GM19035 (cell line): ENCODE measurements around the gene CSPG5.

Experiments
- ATAC-seq: cut with Tn5 transposase; IDR thresholded peaks from one replicate; pipeline ENCODE4 v1.9.1; 2021; ENCODE audit not compliant: unreplicated experiment

CSPG5 gene, protein sequence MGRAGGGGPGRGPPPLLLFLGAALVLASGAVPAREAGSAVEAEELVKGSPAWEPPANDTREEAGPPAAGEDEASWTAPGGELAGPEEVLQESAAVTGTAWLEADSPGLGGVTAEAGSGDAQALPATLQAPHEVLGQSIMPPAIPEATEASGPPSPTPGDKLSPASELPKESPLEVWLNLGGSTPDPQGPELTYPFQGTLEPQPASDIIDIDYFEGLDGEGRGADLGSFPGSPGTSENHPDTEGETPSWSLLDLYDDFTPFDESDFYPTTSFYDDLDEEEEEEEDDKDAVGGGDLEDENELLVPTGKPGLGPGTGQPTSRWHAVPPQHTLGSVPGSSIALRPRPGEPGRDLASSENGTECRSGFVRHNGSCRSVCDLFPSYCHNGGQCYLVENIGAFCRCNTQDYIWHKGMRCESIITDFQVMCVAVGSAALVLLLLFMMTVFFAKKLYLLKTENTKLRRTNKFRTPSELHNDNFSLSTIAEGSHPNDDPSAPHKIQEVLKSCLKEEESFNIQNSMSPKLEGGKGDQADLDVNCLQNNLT

DNA sequence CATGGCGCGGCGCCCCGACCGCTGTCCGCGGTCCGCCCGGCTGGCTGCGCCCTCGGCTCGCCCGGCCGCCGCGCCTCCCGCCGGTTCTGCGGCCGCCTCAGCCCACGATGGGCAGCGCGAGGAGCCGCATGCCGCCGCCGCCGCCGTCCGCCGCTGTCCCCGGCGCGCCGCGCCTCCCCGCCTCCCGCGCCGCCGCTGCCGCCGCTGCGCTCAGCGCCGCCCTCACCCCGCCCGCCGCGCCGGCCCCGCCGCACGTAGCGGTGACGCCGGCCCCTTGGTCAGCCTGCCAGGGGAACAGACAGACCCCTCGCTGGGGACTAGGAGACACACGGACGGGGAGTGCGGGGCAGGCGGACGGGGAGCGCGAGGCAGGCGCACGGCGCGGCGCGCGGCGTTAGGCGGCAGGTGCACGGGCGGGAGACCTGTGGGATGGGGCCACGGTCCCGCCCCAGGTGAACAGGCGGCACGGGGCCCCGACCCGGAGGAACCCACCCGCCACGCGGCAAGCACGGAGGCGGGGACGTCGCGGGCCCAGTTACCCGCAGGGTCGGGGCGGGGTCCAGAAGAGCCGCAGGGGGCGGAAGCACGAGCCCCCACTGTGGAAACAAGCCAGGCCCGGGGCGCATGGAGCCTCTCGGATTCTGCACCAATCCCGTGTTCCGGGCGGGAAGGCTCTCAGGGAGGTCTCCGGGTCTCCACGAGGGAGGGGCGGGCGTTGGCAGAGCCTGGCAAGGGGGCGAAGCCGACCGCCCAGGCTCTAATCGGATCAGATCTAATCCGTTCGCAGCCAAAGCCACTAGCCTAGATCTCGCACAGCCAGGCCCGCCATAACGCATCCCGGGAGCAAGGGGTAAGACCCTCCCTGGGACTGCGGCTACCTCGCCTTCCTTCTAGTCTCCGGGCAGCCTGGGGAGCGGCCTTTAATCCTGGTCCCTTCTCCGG lies at the start of gene CSPG5:
TSS of gene CSPG5 (minus strand) at position 175 of the 942 bp plus-strand sequence. CDS start at position 3, 172 bp downstream.
- ATAC-seq = no peak

- ATAC-seq = no peak
These were observed 49.8 kb upstream of the CSPG5 start for GRCh38 chr3:47628426-47628825.

- no peak for ATAC-seq
These were observed 44.2 kb upstream of the CSPG5 start for GRCh38 chr3:47622671-47623461.

GRCh38 chr3:47617086-47618010 lies 38.7 kb upstream of the CSPG5 start:
- no peak for ATAC-seq

- ATAC-seq = no peak
These were observed 36.1 kb upstream of the CSPG5 start for GRCh38 chr3:47614788-47615187.

GRCh38 chr3:47613722-47614121 lies 35.1 kb upstream of the CSPG5 start:
- ATAC-seq = no peak

DNA sequence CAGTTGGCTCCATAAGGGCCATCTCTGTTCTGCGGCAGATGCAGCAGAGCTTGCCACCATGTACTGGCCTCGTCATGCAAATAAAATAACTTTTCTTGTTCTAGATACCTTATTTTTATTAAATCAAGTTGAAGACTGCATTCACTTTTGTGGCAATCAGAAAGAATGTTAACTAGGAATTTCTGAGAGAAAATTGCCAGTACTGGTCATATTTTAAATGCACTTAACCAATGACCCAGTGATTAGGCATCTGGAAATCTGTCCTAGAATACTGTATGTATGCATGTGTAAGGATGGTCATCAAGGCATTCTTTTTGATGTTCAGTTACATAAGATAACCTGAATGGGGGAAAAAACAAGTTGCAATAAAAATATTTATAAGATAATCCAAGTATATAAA lies 34.2 kb upstream of the CSPG5 start:
- no peak for ATAC-seq

- ATAC-seq = no peak
These were observed 33.5 kb upstream of the CSPG5 start for GRCh38 chr3:47612178-47612577.

GRCh38 chr3:47611576-47611975 lies 32.9 kb upstream of the CSPG5 start:
- ATAC-seq = no peak

- no peak for ATAC-seq
These were observed 31.9 kb upstream of the CSPG5 start for GRCh38 chr3:47610583-47610982.

- no peak for ATAC-seq
These were observed 28.7 kb upstream of the CSPG5 start for GRCh38 chr3:47607335-47607734.

DNA sequence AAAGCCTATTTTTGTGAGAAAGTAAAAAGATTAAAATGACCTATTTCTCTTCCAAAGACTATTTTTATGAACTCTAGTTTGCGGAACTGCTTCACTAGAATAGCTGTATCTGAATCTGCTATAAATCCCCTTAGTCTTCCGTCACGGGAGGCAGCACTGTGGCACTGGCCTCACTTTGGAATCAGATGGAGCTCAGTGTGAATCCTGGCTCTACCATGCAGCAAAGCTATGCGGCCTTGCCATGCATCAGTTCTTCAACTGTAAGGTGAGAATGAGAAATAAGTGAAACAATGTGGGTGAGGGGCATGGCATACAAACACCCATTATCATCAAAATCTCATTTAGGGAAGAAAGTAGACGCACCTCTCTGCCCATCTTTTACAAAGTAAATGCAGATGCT lies 27.5 kb upstream of the CSPG5 start:
- ATAC-seq = no peak

DNA sequence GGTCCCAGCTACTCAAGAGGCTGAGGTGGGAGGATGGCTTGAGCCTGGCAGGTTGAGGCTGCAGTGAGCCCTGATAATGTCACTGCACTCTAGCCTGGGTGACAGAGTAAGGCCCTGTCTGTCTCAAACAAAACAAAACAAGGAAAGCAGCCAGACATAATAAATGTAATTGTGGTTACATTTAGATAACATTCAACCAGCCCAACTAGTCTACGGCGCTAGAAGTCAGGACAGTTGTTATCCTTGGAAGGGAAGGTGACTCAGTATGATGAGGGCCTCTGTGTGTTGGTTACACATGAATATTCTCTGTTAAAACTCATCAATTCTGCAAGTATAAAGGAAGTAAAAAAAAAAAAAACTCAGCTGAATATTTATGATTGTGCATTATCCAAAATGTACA lies 27.0 kb upstream of the CSPG5 start:
- no peak for ATAC-seq

DNA sequence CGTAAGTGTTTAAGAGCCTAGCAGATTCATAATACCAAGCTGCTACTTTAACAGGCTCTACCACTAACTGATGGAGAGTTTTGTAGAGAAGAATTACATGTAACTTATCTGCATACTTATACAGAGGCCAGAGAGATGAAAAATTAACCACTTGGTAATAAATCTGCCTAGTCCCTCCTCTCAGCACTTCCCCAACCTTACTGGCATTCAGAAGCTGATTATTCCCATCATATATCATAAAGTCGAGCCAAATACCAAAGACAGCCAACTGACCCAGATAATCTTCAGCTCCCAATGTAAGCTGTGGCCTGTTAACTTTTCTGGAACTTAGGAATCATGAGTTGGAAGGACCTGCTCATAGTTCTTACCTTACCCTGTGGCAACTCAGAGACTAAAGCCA lies 25.5 kb upstream of the CSPG5 start:
- ATAC-seq = no peak

DNA sequence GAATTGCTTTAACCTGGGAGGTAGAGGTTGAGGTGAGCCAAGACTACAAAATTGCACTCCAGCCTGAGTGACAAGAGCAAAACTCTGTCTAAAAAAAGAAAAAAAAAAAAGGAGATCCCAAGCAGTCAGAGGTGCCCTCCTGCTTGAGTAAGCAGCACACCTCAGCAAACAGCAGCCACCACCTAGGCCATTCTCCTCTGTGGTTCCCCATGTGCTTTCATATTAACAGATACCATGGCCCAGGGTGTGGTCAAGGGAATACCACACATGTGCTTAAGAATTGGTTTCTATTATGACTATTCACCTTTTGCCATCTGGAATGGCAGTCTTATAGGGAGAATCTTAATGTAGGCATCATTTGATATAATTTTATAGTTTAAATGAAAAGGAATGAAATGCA lies 24.7 kb upstream of the CSPG5 start:
- ATAC-seq = no peak

GRCh38 chr3:47601281-47601680 lies 22.6 kb upstream of the CSPG5 start:
- ATAC-seq = no peak

- no peak for ATAC-seq
These were observed 16.1 kb upstream of the CSPG5 start for GRCh38 chr3:47594792-47595191.

DNA sequence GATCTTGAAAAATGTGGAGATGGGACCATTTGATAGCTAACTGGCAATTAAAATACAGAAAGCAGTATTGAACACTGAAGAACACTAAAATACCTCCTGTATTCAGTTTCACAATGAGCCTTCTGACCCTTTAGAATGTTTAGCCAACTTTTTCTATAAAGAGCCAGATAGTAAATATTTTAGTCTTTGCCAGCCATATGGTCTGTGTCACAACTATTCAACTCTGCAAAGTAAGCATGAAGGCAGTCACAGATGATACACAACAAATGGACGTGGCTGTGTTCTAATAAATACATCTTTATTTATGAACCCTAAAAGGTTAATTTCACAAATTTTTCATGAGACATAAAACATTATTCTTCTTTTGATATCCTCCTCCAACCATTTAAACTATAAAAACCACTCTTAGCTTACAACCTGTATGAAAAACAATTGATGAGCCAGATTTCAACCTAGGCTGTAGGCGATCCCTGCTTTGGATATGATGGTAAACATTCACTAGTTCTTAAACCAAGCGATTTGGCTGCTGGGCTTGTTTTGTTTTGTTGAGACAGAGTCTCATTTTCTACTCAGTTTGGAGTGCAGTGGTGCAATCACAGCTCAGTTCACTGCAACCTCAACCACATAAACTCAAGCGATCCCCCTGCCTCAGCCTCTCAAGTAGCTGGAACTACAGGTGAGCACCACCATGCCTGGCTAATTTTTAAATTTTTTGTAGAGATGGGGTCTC lies 13.6 kb upstream of the CSPG5 start:
- ATAC-seq = no peak

DNA sequence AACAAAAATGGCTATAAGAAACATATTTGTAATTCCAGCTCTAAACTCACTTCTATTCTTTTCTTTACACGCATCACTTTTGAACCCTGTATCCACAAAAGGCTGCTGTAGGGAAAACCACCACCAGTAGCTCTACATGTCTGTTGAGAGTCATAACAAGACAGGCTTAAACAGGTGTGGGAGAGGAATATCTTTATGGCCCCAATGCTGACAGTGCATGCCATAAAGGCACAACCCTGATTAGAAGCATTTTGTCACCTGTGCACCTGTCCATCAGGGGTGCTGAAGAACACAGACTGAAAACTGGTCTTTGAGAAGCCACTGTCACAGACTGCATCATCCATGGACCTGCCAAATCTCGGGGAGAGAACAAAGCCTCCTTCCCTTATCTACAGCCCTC lies 11.6 kb upstream of the CSPG5 start:
- ATAC-seq = no peak
